ENCODE measurements around the gene CDYL.

- TF ChIP-seq GATA2 (IDR thresholded peaks at IDR 0.05; ENCODE audit: low read depth, low read length) = no peak; the same call in 1 of the 2 replicates
- TF ChIP-seq GATA3 (IDR thresholded peaks at IDR 0.05; ENCODE audit: low read depth, low read length) = no peak
These were observed 146.4 kb downstream of the CDYL start for GRCh38 chr6:4922488-4923037.
